Activated T-helper 2 cell treated with anti-CD3 and anti-CD28 coated beads, Interferon-gamma antibody, Interleukin-2, Interleukin-4, amounts not matched to agents 10 μg/mL and 5 μg/mL and 100 μg/mL, durations not matched to agents 14 hours and 24 hours and 36 hours (primary cell): ENCODE data around the gene HINFP. TPM values are rescaled to one million over a fixed set of nuclear protein-coding genes. Genes with fewer than 3 reads are reported as not detected.
"Not testable (repeated sequence)": the region's sequence is repeated elsewhere in the genome, so short reads cannot be mapped to it uniquely, and the experiment has no call there.

Experiments used
- DNase-seq: peaks from one replicate; pipeline ENCODE4 v3.0.0; 2021; ENCODE audit warnings: low spot score
- H3K27ac Mint-ChIP-seq: one replicate; pipeline ENCODE4 v1.8.0; 2021; ENCODE audit warnings: mixed read lengths
- H3K27me3 Mint-ChIP-seq: one replicate; pipeline ENCODE4 v1.8.0; 2021; ENCODE audit warnings: low read depth, mixed read lengths
- H3K36me3 Mint-ChIP-seq: one replicate; pipeline ENCODE4 v1.8.0; 2021; ENCODE audit warnings: low read depth, mixed read lengths
- H3K4me1 Mint-ChIP-seq: one replicate; pipeline ENCODE4 v1.8.0; 2021; ENCODE audit warnings: low read depth, mixed read lengths
- H3K4me3 Mint-ChIP-seq: one replicate; pipeline ENCODE4 v1.8.0; 2021; ENCODE audit warnings: low read depth, mild to moderate bottlenecking, moderate library complexity, mixed read lengths
- H3K9me3 Mint-ChIP-seq: one replicate; pipeline ENCODE4 v1.8.0; 2021; ENCODE audit warnings: mixed read lengths
- intact Hi-C: fragments of 100-400 bp; cut with micrococcal nuclease; formaldehyde crosslinking; loops from one replicate; pipeline ENCODE4 v1.15.1; 2023
- total RNA-seq: library from RNA; stranded (reverse); gene quantifications from 2 replicates; pipeline ENCODE4 v1.2.3, GENCODE V29; 2022

Gene HINFP
- total RNA-seq, 1 donor from 2014 or later = 29.8 TPM

- H3K27ac Mint-ChIP-seq = no peak overlapping the region
- no peaks in the 10 kb centered on the region for H3K36me3 Mint-ChIP-seq
- no peaks in the 10 kb centered on the region for H3K9me3 Mint-ChIP-seq
- intact Hi-C loops = no loop called here
- DNase-seq = no peak
- H3K27me3 Mint-ChIP-seq = peaks cover 18% of the 10 kb centered on the region
- H3K4me1 Mint-ChIP-seq = no peaks in the 10 kb centered on the region
- H3K4me3 Mint-ChIP-seq = no peak overlapping the region
Measured at GRCh38 chr11:119156496-119156895, 35.1 kb downstream of the HINFP start.

GRCh38 chr11:119157063-119157462 lies 35.7 kb downstream of the HINFP start:
- Mint-ChIP-seq H3K4me1 (no peaks in the 10 kb centered on the region), H3K4me3 (no peak overlapping the region), H3K27ac (no peak overlapping the region), H3K27me3 (peaks cover 15% of the 10 kb centered on the region), H3K9me3 (no peaks in the 10 kb centered on the region), H3K36me3 (no peaks in the 10 kb centered on the region)
- DNase-seq = no peak
- intact Hi-C loops = no loop called here

GRCh38 chr11:119158467-119158866 lies 37.1 kb downstream of the HINFP start:
- no peaks in the 10 kb centered on the region for H3K36me3 Mint-ChIP-seq
- no peak overlapping the region for H3K27ac Mint-ChIP-seq

GRCh38 chr11:119160151-119160550 lies 38.8 kb downstream of the HINFP start:
- Mint-ChIP-seq H3K4me3 (no peak overlapping the region), H3K27me3 (peaks cover 6% of the 10 kb centered on the region), H3K36me3 (no peaks in the 10 kb centered on the region), H3K27ac (no peak overlapping the region), H3K9me3 (no peaks in the 10 kb centered on the region), H3K4me1 (no peaks in the 10 kb centered on the region)
- intact Hi-C loops = no loop called here
- no peak for DNase-seq

More at GRCh38 chr11:119158467-119158866, 37.1 kb downstream of the HINFP start:
- Mint-ChIP-seq H3K27me3 (peaks cover 11% of the 10 kb centered on the region), H3K4me1 (no peaks in the 10 kb centered on the region), H3K4me3 (no peak overlapping the region), H3K9me3 (no peaks in the 10 kb centered on the region)
- DNase-seq = no peak
- intact Hi-C loops = no loop called here

- no peaks in the 10 kb centered on the region for H3K9me3 Mint-ChIP-seq
- DNase-seq = no peak
- H3K4me1 Mint-ChIP-seq = no peaks in the 10 kb centered on the region
- no peak overlapping the region for H3K4me3 Mint-ChIP-seq
- no peak overlapping the region for H3K27ac Mint-ChIP-seq
- no peaks in the 10 kb centered on the region for H3K27me3 Mint-ChIP-seq
- intact Hi-C loops = no loop called here
- H3K36me3 Mint-ChIP-seq = no peaks in the 10 kb centered on the region
Measured at GRCh38 chr11:119161871-119162270, 40.5 kb downstream of the HINFP start.

- Mint-ChIP-seq H3K36me3 (no peaks in the 10 kb centered on the region), H3K27me3 (no peaks in the 10 kb centered on the region), H3K9me3 (no peaks in the 10 kb centered on the region), H3K27ac (no peak overlapping the region), H3K4me1 (peaks cover 10% of the 10 kb centered on the region), H3K4me3 (no peak overlapping the region)
- no peak for DNase-seq
- intact Hi-C loops = loop anchor here (5.0 kb wide), 1 partner anchor 64 kb away; the partner anchor contains the start of gene DPAGT1
Measured at GRCh38 chr11:119166368-119167076, 45.1 kb downstream of the HINFP start.

GRCh38 chr11:119167077-119167458 lies 45.7 kb downstream of the HINFP start:
- not testable (repeated sequence) for H3K4me3 Mint-ChIP-seq, H3K27me3 Mint-ChIP-seq, DNase-seq, H3K9me3 Mint-ChIP-seq, H3K36me3 Mint-ChIP-seq, H3K27ac Mint-ChIP-seq
- intact Hi-C loops = loop anchor here (5.0 kb wide), 1 partner anchor 65 kb away; the partner anchor contains the start of gene DPAGT1
- peaks cover 13% of the 10 kb centered on the region for H3K4me1 Mint-ChIP-seq

GRCh38 chr11:119167933-119168332 lies 46.6 kb downstream of the HINFP start:
- intact Hi-C loops = loop anchor here (1.0 to 5.0 kb wide), 2 partner anchors 66 to 101 kb away; partner anchors contain the start of genes DPAGT1 and VPS11
- Mint-ChIP-seq H3K4me1 (peaks cover 16% of the 10 kb centered on the region), H3K9me3 (no peaks in the 10 kb centered on the region), H3K27ac (peak overlapping the region; percentile 77), H3K4me3 (peak overlapping the region; percentile 72), H3K27me3 (no peaks in the 10 kb centered on the region), H3K36me3 (no peaks in the 10 kb centered on the region)
- DNase-seq = no peak

GRCh38 chr11:119168471-119169281 lies 47.3 kb downstream of the HINFP start, which contains the start of gene NLRX1:
Gene NLRX1, plus strand, starts transcription at chr11:119168725. Its CDS starts 2,679 bp downstream, at chr11:119171404.
- H3K4me1 Mint-ChIP-seq = peaks cover 16% of the 10 kb centered on the region
- no peaks in the 10 kb centered on the region for H3K9me3 Mint-ChIP-seq
- intact Hi-C loops = loop anchor here (1.0 to 5.0 kb wide), 2 partner anchors 66 to 101 kb away; partner anchors contain the start of genes DPAGT1 and VPS11
- DNase-seq = peak; percentile 81
- peak within 1 kb of the TSS; percentile 88 for H3K4me3 Mint-ChIP-seq
- H3K27me3 Mint-ChIP-seq = no peaks in the 10 kb centered on the region
- H3K36me3 Mint-ChIP-seq = no peaks in the 10 kb centered on the region
- peak within 1 kb of the TSS; percentile 89 for H3K27ac Mint-ChIP-seq

GRCh38 chr11:119169282-119169719 lies 47.9 kb downstream of the HINFP start:
- H3K27ac Mint-ChIP-seq = peak overlapping the region; percentile 89
- no peaks in the 10 kb centered on the region for H3K27me3 Mint-ChIP-seq
- intact Hi-C loops = loop anchor here (5.0 kb wide), 1 partner anchor 67 kb away; the partner anchor contains the start of gene DPAGT1
- peaks cover 16% of the 10 kb centered on the region for H3K4me1 Mint-ChIP-seq
- H3K9me3 Mint-ChIP-seq = no peaks in the 10 kb centered on the region
- peak overlapping the region; percentile 88 for H3K4me3 Mint-ChIP-seq
- H3K36me3 Mint-ChIP-seq = no peaks in the 10 kb centered on the region
- peak; percentile 26 for DNase-seq

GRCh38 chr11:119172513-119172912 lies 51.1 kb downstream of the HINFP start:
- no peak overlapping the region for H3K27ac Mint-ChIP-seq
- no peak for DNase-seq
- H3K36me3 Mint-ChIP-seq = peaks cover 15% of the 10 kb centered on the region
- H3K27me3 Mint-ChIP-seq = no peaks in the 10 kb centered on the region
- H3K4me1 Mint-ChIP-seq = peaks cover 22% of the 10 kb centered on the region
- intact Hi-C loops = no loop called here
- H3K9me3 Mint-ChIP-seq = no peaks in the 10 kb centered on the region
- H3K4me3 Mint-ChIP-seq = no peak overlapping the region

GRCh38 chr11:119173453-119173852 lies 52.1 kb downstream of the HINFP start:
- H3K9me3 Mint-ChIP-seq = no peaks in the 10 kb centered on the region

More at GRCh38 chr11:119173453-119173852, 52.1 kb downstream of the HINFP start:
- DNase-seq = no peak
- H3K4me1 Mint-ChIP-seq = peaks cover 22% of the 10 kb centered on the region
- peaks cover 15% of the 10 kb centered on the region for H3K36me3 Mint-ChIP-seq
- intact Hi-C loops = no loop called here
- H3K27ac Mint-ChIP-seq = no peak overlapping the region
- H3K27me3 Mint-ChIP-seq = no peaks in the 10 kb centered on the region
- H3K4me3 Mint-ChIP-seq = no peak overlapping the region
